Mesodermal cell (in vitro differentiated cells): ENCODE results near the gene PKNOX2. TPM values are rescaled to one million over a fixed set of nuclear protein-coding genes. Genes with fewer than 3 reads are reported as not detected.

Experiments used
- H3K27ac ChIP-seq: 2 replicates; pipeline ENCODE4 v1.7.0; 2013; ENCODE audit warnings: mild to moderate bottlenecking, low read depth, low read length, moderate library complexity; ENCODE audit not compliant: severe bottlenecking
- H3K36me3 ChIP-seq: 2 replicates; pipeline ENCODE4 v1.7.1; 2013; ENCODE audit warnings: mild to moderate bottlenecking, low read length, moderate library complexity; ENCODE audit not compliant: control insufficient read depth, insufficient read depth
- H3K4me1 ChIP-seq: one replicate; pipeline ENCODE4 v1.7.1; 2013; ENCODE audit warnings: mild to moderate bottlenecking, low read length; ENCODE audit not compliant: insufficient read depth, control insufficient read depth, poor library complexity, severe bottlenecking
- H3K4me3 ChIP-seq: 2 replicates; pipeline ENCODE4 v1.7.0; 2013; ENCODE audit warnings: low read length, control low read depth, mild to moderate bottlenecking; ENCODE audit not compliant: insufficient read depth, poor library complexity, severe bottlenecking; ENCODE audit errors: extremely low read depth
- H3K9me3 ChIP-seq: 2 replicates; pipeline ENCODE4 v1.7.1; 2013; ENCODE audit warnings: mild to moderate bottlenecking, low read length, moderate library complexity; ENCODE audit not compliant: control insufficient read depth
- WGBS, 2 experiments: methylation state at CpG; one replicate each; pipeline ENCODE4 v1.1.5; 2013; ENCODE audit warnings: missing lambda C conversion rate in 2 of 2; ENCODE audit not compliant: insufficient coverage in 2 of 2; 5-methylcytosine and 5-hydroxymethylcytosine counted together
- polyA plus RNA-seq, 2 experiments: library from polyadenylated mRNA; stranded (reverse); fragments of 50-300 nt; gene quantifications; one replicate each; pipeline ENCODE4 v1.2.3, GENCODE V29; 2013

The PKNOX2 gene, protein sequence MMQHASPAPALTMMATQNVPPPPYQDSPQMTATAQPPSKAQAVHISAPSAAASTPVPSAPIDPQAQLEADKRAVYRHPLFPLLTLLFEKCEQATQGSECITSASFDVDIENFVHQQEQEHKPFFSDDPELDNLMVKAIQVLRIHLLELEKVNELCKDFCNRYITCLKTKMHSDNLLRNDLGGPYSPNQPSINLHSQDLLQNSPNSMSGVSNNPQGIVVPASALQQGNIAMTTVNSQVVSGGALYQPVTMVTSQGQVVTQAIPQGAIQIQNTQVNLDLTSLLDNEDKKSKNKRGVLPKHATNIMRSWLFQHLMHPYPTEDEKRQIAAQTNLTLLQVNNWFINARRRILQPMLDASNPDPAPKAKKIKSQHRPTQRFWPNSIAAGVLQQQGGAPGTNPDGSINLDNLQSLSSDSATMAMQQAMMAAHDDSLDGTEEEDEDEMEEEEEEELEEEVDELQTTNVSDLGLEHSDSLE
- polyA plus RNA-seq (2013, experiment 1 of 2), result 10.9 TPM
- 10.0 TPM for polyA plus RNA-seq (2013, experiment 2 of 2)

DNA sequence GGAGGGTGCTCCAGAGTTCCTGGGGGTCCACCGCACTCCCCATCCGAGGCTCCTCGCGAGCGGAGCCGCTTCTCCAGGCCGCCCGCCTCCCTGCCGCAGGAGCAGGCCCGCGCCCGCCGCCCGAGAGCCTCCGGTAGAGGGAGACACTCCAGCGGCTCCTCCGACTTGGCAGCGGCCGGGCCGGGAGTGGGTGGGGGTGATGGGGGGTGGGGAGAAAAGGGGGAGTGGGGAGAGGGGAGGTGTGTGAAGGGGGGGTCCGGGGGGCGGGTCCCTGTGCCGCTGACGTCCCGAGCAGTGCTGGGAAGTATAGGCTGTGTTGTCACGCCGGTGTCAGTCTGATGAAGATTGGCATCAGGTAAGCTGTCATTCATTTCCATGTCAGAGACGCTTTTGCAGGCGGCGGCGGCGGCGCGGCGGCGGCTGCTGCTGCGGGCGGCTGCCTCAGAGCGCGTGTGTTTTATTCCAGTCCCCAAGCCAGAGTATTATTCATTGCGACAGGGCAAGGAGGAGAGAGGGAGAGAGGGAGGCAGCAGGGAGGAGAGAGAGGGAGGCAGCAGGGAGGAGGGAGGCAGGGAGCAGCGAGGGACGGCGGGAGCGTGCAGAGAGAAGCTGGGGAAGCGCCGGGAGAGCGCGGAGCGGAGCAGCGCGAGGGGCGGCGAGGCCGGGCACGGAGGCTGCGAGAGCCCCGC, at the start of gene PKNOX2:
Gene PKNOX2 (plus strand): TSS at position 330 of the 689 bp plus-strand sequence. CDS start 186,555 bp downstream, outside the sequence.
- no peaks in the 10 kb centered on the region for H3K36me3 ChIP-seq
- 1% methylated on average over 39 to 46 of the region's 58 CpGs for WGBS, 2 experiments
- H3K4me3 ChIP-seq, result peak within 1 kb of the TSS; percentile 62
- H3K9me3 ChIP-seq, result no peaks in the 10 kb centered on the region
- H3K27ac ChIP-seq, result peak within 1 kb of the TSS; percentile 68
- peaks cover 37% of the 10 kb centered on the region for H3K4me1 ChIP-seq

DNA sequence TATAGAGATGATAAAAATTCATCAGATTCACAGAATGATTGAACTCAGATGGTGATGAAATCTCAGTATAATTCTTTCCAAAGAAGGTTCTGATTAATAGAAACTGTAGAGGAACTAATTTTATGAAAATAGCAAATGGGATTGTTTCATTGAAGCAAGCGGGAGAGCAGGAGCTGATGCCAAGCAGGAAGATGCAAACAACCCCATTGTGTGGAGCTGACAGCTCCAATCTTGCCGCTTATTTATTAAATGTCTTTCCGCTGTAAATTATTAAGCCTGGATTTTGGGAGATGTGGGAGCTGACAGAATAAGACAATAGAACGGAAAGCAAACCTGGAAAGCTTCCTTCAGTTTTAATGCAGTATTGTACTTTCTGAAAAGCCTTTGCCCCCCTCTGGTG, 47.1 kb upstream of the PKNOX2 start:
- no peak overlapping the region for H3K27ac ChIP-seq
- H3K9me3 ChIP-seq, result no peaks in the 10 kb centered on the region
- 79 to 100% methylated on average over 1 to 3 of the region's 4 CpGs for WGBS, 2 experiments
- H3K36me3 ChIP-seq, result no peaks in the 10 kb centered on the region
- no peak overlapping the region for H3K4me3 ChIP-seq
- peaks cover 7% of the 10 kb centered on the region for H3K4me1 ChIP-seq

DNA sequence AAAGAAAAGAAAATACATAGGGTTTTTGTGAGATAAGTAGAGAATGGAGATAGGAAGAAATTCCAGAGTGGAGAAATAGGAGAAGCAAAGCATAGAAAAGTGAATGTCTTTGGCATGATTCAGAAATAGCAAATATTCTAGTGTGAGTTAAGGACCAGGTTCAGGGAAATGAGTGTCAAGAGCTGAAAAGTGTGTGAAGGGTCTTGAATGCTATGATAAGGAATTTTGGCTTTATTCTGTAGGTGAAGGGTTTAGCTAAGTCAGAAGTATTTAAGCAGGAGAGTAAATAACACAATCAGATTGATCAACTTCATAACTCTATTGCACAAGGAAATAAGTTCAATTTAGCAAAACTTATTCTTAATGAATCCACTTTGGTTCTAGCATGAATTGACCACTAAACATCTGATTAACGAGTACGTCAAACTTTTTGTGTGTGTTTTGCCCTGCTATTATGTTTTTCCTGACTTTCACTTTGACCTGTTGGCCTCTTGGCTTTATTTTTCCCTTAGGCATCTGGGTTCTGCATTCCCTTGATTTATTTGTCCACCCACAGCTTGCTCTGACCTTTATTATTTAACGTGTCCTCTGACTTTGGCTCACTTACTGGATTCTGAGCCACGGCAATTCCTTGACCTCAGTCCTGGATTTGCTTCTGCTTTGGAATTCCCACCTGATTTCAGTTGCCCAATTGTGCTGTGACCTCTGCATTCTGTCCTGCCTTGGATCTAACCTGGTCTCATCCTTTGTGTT, 41.2 kb upstream of the PKNOX2 start:
- Histone ChIP-seq H3K36me3 (no peaks in the 10 kb centered on the region), H3K4me3 (no peak overlapping the region), H3K27ac (no peak overlapping the region), H3K4me1 (peaks cover 7% of the 10 kb centered on the region), H3K9me3 (peaks cover 4% of the 10 kb centered on the region)
- WGBS, 2 experiments, result 93 to 94% methylated on average over 4 of the region's 4 CpGs

DNA sequence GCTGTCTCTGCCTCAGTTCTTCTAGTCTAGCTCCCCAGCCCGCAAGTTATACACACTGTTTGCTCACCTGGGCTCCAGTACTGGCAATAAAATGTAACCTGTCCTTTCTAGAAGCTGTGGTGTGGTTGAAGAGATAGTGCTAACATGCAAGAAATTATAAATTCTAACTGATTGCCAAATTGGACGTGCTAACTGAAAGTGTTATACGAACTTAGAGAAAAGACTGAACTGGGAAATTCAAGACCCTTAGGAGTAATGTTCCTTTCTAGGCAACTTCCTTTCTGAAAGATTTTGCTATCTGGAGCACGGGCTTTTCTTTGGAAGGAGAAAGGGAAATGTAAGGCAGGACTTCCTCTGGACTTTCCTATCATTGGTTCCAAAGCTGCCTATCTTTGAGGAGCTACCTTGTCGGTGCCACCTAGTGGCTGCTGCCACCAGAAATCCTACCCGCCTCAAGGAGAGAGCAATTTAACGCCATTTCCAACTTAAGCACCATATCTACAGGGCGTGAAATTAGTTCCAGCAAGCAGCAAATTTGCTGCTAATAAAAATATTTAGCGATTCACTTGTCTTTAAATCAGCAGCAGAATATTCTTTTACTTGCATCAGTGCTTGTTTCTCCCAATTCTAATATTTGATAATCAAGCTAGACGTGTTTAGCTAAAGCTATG, 40.5 kb upstream of the PKNOX2 start:
- peaks cover 7% of the 10 kb centered on the region for H3K4me1 ChIP-seq
- H3K4me3 ChIP-seq, result no peak overlapping the region
- H3K9me3 ChIP-seq, result peaks cover 4% of the 10 kb centered on the region
- no peak overlapping the region for H3K27ac ChIP-seq
- 69 to 72% methylated on average over 7 to 10 of the region's 10 CpGs for WGBS, 2 experiments
- no peaks in the 10 kb centered on the region for H3K36me3 ChIP-seq

DNA sequence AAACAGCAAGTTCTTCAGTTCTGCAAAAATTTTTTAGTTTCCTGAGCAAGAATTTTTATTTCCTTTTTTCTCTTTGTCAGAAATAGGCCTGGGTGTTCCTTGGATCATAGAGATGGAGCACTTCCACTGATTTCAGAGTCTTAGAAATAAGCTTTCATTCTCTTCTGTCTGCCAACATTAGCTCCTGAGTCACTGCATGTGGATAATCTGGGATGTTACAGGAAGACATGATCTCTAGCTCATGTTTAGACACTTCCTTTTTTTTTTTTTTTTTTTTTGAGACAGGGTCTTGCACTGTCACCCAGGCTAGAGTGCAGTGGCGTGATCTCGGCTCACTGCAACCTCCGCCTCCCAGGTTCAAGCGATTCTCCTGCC, 39.9 kb upstream of the PKNOX2 start:
- Histone ChIP-seq H3K36me3 (no peaks in the 10 kb centered on the region), H3K9me3 (peaks cover 4% of the 10 kb centered on the region), H3K4me3 (no peak overlapping the region), H3K27ac (no peak overlapping the region), H3K4me1 (peaks cover 7% of the 10 kb centered on the region)
- 79 to 92% methylated on average over 3 to 4 of the region's 4 CpGs for WGBS, 2 experiments

DNA sequence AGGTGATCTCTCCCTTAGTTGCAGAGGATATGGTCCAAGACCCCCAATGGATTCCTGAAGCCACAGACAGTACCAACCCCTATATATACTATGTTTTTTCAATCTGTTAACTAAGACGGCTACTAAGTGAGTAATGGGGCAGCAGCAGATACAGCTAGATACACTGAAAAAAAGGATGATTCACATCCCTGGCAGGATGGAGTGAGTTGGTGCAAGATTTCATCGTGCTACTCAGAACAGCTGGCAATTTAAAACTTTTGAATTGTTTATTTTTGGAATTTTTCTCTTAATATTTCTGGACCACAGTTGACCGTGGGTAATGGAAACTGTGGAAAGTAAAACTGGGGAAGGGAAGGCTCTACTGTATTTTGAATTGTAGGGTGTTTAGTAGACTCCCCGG, 36.1 kb upstream of the PKNOX2 start:
- Histone ChIP-seq H3K27ac (no peak overlapping the region), H3K4me3 (no peak overlapping the region), H3K36me3 (no peaks in the 10 kb centered on the region), H3K4me1 (no peaks in the 10 kb centered on the region), H3K9me3 (peaks cover 4% of the 10 kb centered on the region)
- 88 to 97% methylated on average over 3 to 4 of the region's 4 CpGs for WGBS, 2 experiments

DNA sequence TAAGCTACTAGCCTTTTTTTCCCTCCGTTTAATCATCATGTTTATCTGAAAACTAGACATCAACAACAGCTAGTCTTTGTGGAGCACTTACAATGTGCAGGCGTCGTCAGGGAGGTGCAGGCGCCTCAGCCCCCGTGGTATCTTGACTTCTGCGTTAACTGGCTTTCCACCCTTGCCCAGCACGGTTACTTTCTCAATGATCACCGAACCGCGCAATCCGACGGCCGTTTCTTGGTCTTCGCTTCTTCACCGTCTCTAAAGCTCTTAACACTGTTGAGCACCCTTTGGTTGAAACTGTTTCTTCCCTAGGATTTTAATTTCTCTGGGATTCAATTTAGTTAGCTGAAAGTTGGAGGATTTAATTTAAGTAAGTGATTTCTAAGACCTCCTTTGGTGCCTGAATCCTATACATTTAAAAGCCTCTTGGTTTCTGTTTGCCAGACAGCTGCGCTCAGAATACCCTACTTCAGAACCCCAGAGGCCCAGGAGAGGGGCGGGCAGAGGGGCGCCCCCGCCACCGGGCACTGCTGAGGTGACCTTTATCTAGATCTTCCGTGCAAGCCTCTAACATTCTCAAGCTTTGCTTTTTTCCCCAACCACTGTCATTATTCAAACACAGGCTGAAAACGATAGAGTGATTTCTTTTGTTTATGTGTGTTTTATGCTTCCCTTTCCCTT, 35.1 kb upstream of the PKNOX2 start:
- Histone ChIP-seq H3K36me3 (no peaks in the 10 kb centered on the region), H3K4me3 (no peak overlapping the region), H3K4me1 (no peaks in the 10 kb centered on the region), H3K9me3 (no peaks in the 10 kb centered on the region), H3K27ac (no peak overlapping the region)
- WGBS, 2 experiments, result 93 to 98% methylated on average over 16 of the region's 22 CpGs

DNA sequence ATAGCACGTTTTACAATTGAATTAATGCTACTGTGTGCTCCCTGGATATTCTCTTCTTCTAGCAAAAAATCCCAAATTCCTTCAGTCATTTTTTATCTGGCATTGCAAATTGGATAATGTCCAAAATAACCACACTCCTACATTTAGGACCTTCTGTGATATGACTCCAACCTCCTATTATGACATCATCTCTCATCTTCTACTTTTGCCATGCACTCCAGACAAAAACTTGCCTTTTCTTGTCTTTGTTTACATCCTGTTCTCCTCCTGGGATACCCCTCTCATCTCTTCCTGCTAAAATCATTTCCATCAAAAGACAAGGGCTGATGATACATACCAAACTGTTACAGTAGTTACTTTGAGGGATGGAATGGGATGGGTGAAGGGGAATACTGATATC, 32.5 kb upstream of the PKNOX2 start:
- 93 to 100% methylated on average over 1 of the region's 1 CpG for WGBS, 2 experiments
- H3K9me3 ChIP-seq, result no peaks in the 10 kb centered on the region
- H3K36me3 ChIP-seq, result no peaks in the 10 kb centered on the region
- H3K4me1 ChIP-seq, result no peaks in the 10 kb centered on the region
- H3K27ac ChIP-seq, result no peak overlapping the region
- no peak overlapping the region for H3K4me3 ChIP-seq

DNA sequence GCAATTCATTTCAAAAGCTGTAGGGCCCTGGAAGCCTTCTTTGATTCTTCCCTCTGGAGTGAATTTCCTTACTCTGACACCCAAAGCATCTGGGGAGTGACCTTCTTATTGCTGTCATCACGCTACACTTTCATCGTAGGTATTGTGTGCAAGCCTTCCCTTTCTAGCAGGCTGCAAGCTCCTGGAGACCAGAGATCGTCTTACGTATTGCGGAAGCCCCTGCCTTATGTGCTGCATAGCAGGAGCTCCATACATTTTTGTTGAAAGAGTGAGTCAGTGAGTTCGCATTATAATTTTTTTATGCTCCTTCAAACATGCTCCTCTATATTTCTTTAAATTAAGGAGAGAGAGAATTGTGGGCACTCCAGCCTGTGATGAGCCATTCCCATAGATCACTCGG, 32.0 kb upstream of the PKNOX2 start:
- no peaks in the 10 kb centered on the region for H3K4me1 ChIP-seq
- no peaks in the 10 kb centered on the region for H3K36me3 ChIP-seq
- no peak overlapping the region for H3K27ac ChIP-seq
- no peak overlapping the region for H3K4me3 ChIP-seq
- no peaks in the 10 kb centered on the region for H3K9me3 ChIP-seq
- 84 to 90% methylated on average over 4 to 5 of the region's 7 CpGs for WGBS, 2 experiments

DNA sequence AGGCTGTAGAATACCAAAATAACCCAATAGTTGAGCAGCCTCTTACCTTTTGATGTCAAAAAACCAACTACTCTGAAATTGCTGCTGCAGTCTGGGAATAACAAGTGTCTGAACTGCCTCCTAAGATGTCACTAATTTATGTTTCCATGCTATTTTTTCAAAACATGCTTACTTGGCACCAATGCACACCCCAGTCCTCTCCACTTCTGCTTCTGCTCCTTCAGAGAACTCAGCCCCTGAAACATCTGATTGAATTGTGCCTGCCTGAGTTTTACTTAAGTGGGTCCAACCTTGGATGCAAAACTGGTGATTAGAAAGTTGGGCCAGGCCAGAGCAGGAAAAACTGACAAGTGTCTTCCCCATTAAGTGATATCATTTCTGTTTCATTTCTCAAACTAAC, 28.6 kb upstream of the PKNOX2 start:
- H3K4me1 ChIP-seq, result peaks cover 5% of the 10 kb centered on the region
- H3K36me3 ChIP-seq, result no peaks in the 10 kb centered on the region
- no peaks in the 10 kb centered on the region for H3K9me3 ChIP-seq
- H3K27ac ChIP-seq, result no peak overlapping the region
- H3K4me3 ChIP-seq, result no peak overlapping the region
